ENCODE results near the gene AQP9. TPM values are rescaled to one million over a fixed set of nuclear protein-coding genes. Genes with fewer than 3 reads are reported as not detected.
A peak's percentile ranks its signal among the peaks of the same experiment; 100 is the strongest.

The AQP9 gene
- total RNA-seq, 6 donors from 2014 or later = 11.5 to 67.1 (median 25.5) TPM

DNA sequence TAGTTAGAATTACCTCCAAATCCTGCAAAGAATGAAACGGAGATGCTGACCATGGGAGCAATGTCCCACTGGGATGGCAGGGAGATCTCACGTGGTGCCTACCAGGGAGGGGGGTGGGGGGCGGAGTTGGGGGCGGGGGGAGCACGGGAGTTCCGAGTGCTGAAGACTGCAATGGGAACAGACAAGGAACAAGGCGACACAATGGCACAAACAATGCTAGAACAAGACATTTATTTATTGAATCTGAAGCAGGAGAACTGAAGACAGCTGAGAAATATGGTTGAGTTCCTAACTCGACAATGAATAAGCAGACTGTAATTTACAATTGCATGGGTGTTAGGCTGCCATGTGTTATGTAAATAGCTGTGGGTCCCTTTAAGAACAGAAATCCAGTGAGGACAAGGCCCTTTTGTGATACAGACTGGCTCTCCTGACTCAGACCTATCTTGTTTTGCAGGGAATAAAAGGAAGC is 91.2 kb downstream of the AQP9 start:
- Histone ChIP-seq H3K9me3 (no peaks in the 10 kb centered on the region), H3K36me3 (no peaks in the 10 kb centered on the region), H3K4me3 (no peak overlapping the region), H3K27me3 (no peaks in the 10 kb centered on the region), H3K4me1 (peaks cover 7 to 11% (median 8%) of the 10 kb centered on the region in 4 donors), H3K27ac (no peak overlapping the region)
- no peak for DNase-seq
- 35 to 41% methylated on average over 7 to 8 of the region's 8 CpGs for WGBS, 2 donors
- no peak for TF ChIP-seq CTCF (IDR thresholded peaks at IDR 0.05)
- no peak for ATAC-seq (ENCODE audit: low FRiP score in 2 of 2)

DNA sequence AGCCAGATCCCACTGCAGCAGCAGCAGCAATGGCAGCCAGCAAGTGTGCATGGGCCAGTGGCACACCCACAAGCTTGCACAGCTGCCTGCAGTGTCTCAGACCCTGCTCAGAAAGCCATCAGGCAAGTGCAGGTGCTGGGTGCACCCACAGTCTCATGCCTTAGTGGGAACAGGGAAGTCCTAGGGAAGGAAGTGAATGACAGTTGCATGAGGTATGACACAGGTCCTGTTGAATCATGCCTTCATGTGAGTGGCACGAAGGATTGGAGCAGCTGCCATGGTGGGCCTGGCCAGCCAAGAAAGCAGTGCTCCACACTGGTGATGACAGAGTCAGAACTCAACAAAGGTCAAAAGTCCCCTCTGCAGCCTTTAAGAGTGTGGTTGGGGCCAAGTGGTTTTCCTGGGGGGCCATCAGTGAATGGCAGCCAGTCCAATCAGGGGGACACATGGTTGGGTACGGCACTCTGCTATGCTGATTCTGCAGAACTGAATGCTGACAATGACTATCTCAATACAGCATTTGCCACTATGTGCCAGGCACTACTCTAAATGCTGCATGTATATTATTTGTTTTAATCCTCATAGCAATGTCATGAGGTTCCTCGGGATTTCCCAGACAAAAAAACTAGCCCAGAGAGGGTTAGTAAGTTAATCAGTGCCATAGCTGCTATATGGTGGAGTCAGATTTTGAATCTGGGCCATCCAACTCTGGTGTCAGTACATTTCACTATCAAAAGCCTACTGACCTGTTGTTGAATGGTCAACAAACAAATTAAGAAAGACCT is 94.3 kb downstream of the AQP9 start:
- H3K36me3 ChIP-seq = no peaks in the 10 kb centered on the region
- no peak overlapping the region for H3K27ac ChIP-seq
- H3K4me1 ChIP-seq = peaks cover 7 to 11% (median 8%) of the 10 kb centered on the region in 4 donors
- ATAC-seq (ENCODE audit: low FRiP score in 2 of 2) = no peak
- H3K9me3 ChIP-seq = no peaks in the 10 kb centered on the region
- DNase-seq = peak in 1 of 2 donors; percentile 27
- no peak for TF ChIP-seq CTCF (IDR thresholded peaks at IDR 0.05)
- no peak for TF ChIP-seq POLR2A (IDR thresholded peaks at IDR 0.05)
- TF ChIP-seq EP300 (IDR thresholded peaks at IDR 0.05) = no peak
- TF ChIP-seq POLR2AphosphoS5 (IDR thresholded peaks at IDR 0.05) = no peak
- 90 to 91% methylated on average over 2 to 3 of the region's 3 CpGs for WGBS, 2 donors
- H3K4me3 ChIP-seq = no peak overlapping the region
- no peaks in the 10 kb centered on the region for H3K27me3 ChIP-seq

DNA sequence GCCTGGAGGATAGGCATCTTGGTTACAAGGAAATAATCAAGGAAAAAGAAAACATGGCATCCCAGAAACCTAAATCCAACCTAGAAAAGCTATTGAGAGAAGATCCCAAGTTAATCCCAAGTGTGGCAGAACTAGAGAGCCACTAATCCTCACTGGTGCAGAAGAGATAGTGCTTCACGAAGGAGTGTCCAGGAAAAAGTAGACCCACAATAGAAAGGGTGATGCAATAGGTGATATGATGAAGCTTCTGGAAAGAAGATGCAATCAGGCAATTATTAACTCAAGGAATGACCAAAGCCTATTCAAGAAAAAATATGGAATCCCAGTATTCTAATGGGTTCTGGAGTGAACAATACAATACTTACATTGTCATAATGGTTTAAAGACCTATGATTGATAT is 95.2 kb downstream of the AQP9 start:
- 87 to 94% methylated on average over 1 of the region's 1 CpG for WGBS, 2 donors
- no peaks in the 10 kb centered on the region for H3K36me3 ChIP-seq
- TF ChIP-seq POLR2AphosphoS5 (IDR thresholded peaks at IDR 0.05) = no peak
- no peak for TF ChIP-seq CTCF (IDR thresholded peaks at IDR 0.05)
- no peak for TF ChIP-seq POLR2A (IDR thresholded peaks at IDR 0.05)
- no peak for TF ChIP-seq EP300 (IDR thresholded peaks at IDR 0.05)
- no peak overlapping the region for H3K27ac ChIP-seq
- H3K4me3 ChIP-seq = no peak overlapping the region
- no peaks in the 10 kb centered on the region for H3K9me3 ChIP-seq
- H3K4me1 ChIP-seq = peaks cover 6 to 10% (median 8%) of the 10 kb centered on the region in 4 donors
- ATAC-seq (ENCODE audit: low FRiP score in 2 of 2) = no peak
- no peak for DNase-seq
- no peaks in the 10 kb centered on the region for H3K27me3 ChIP-seq

Small RNA genes lying within 50 kb of the gene (small RNA-seq; reads per million reads assigned to genes)
- 0 reads per million in 4 donors for gene MTCO3P23

Other genes with a start within 250 kb of the AQP9 start
- gene ALDH1A2, start 72.7 kb upstream of the AQP9 start, total RNA-seq = 10 to 100 TPM in 1 of 6 donors, 1 to 10 TPM in 5; 3.6 to 43.3 (median 6.9) TPM

Measured in upper lobe of left lung (tissue), 6 donors.